Aorta (tissue), 5 donors: ENCODE data around the gene ENKD1. TPM values are rescaled to one million over a fixed set of nuclear protein-coding genes. Genes with fewer than 3 reads are reported as not detected.

Experiments
- ATAC-seq: fragments of 200-7000 bp; cut with Tn5 transposase; one replicate; pipeline ENCODE4 v1.9.1; 2022; ENCODE audit warnings: moderate library complexity; ENCODE audit not compliant: low FRiP score
- DNase-seq, 2 donors: peaks; one replicate each; pipeline ENCODE4 v3.0.0-alpha.2; 2020
- H3K27ac ChIP-seq, 2 donors: one replicate each; pipeline ENCODE4 v1.5.1; 2013; ENCODE audit warnings: low read length in 2 of 2, mild to moderate bottlenecking in 2 of 2, moderate library complexity in 2 of 2, control low read depth in 1 of 2, inconsistent platforms in 1 of 2, low read depth in 1 of 2
- H3K27me3 ChIP-seq, 2 donors: one replicate each; pipeline ENCODE4 v1.6.1; 2013; ENCODE audit warnings: control low read depth in 1 of 2, low read length in 1 of 2, mild to moderate bottlenecking in 1 of 2, moderate library complexity in 1 of 2; ENCODE audit not compliant: insufficient read depth in 2 of 2, control insufficient read depth in 1 of 2
- H3K36me3 ChIP-seq, 2 donors: one replicate each; pipeline ENCODE4 v1.6.1; 2013; ENCODE audit warnings: control low read depth in 1 of 2, low read length in 1 of 2, mild to moderate bottlenecking in 1 of 2; ENCODE audit not compliant: insufficient read depth in 2 of 2, control insufficient read depth in 1 of 2
- H3K4me1 ChIP-seq, 2 donors: one replicate each; pipeline ENCODE4 v1.6.1; 2013; ENCODE audit warnings: low read length in 2 of 2, control low read depth in 1 of 2, mild to moderate bottlenecking in 1 of 2, moderate library complexity in 1 of 2; ENCODE audit not compliant: insufficient read depth in 2 of 2, control insufficient read depth in 1 of 2
- H3K4me3 ChIP-seq, 2 donors: one replicate each; pipeline ENCODE4 v1.5.1; 2013; ENCODE audit warnings: low read length in 2 of 2, control low read depth in 1 of 2, mild to moderate bottlenecking in 1 of 2
- H3K9me3 ChIP-seq: one replicate; pipeline ENCODE4 v1.6.1; 2013; ENCODE audit warnings: mild to moderate bottlenecking, low read length; ENCODE audit not compliant: control insufficient read depth
- WGBS, 2 donors: extraction: QIAGEN DNeasy Blood & Tissue Kit; methylation state at CpG; one replicate each; pipeline ENCODE4 v1.1.7; 2013; 5-methylcytosine and 5-hydroxymethylcytosine counted together
- intact Hi-C, 2 donors: fragments of 100-400 bp; cut with DNase I; formaldehyde crosslinking; loops; one replicate each; pipeline versions ENCODE4 v1.14.2 to v1.15.0; 2022
- polyA plus RNA-seq, 2 donors: library from polyadenylated mRNA; stranded (reverse); fragments of 200-250 nt; gene quantifications; one replicate each; pipeline ENCODE4 v1.2.3, GENCODE V29; 2013
- total RNA-seq, 2 donors: library from RNA; stranded (reverse); fragmentation: NEBNext Ultra II Directional; extraction: Animal tissue kit (Norgen Biotek cat#: 25700); gene quantifications; one replicate each; pipeline ENCODE4 v1.2.1, GENCODE V29; 2021
- donor health status: healthy with polysubstance abuse.
- donor health status: Bipolar disorder and iron deficiency.
- donor health status: DM: no; HTN: no; CAD: no.
- donor health status: DM: no; HTN: no; CAD: no.
- donor health status: DM: yes; HTN: yes; CAD: no.

Gene ENKD1
- total and polyA plus RNA-seq, 4 donors = 9.7 to 73.8 (median 14.2) TPM

DNA sequence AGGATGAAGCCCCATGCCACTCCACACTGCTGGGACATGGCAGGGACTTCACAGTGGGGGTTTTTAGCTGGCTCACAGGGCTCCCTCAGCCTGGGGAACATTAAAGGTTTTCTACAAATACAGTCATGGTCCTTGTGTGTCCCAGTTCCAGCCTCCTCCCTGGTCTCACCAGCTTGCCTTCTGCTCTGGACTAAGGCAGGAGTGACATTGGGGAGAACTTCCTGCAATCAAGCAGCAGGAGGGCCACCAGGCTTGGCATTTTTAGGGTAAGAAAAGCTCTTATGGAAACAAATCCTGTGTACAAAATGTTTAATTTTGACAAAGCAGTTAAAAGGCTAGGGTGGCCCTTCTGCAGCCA lies 3.9 kb downstream of the ENKD1 start:
- Histone ChIP-seq H3K4me1 (no peaks in the 10 kb centered on the region), H3K9me3 (no peaks in the 10 kb centered on the region), H3K4me3 (no peak overlapping the region), H3K27me3 (no peaks in the 10 kb centered on the region), H3K36me3 (no peaks in the 10 kb centered on the region), H3K27ac (no peak overlapping the region)
- ATAC-seq (no peak), DNase-seq (no peak)
- intact Hi-C loops = loop anchor here in 1 of 2 donors (5.0 kb wide), 1 partner anchor 100 kb away; the partner anchor contains the start of gene CTCF

DNA sequence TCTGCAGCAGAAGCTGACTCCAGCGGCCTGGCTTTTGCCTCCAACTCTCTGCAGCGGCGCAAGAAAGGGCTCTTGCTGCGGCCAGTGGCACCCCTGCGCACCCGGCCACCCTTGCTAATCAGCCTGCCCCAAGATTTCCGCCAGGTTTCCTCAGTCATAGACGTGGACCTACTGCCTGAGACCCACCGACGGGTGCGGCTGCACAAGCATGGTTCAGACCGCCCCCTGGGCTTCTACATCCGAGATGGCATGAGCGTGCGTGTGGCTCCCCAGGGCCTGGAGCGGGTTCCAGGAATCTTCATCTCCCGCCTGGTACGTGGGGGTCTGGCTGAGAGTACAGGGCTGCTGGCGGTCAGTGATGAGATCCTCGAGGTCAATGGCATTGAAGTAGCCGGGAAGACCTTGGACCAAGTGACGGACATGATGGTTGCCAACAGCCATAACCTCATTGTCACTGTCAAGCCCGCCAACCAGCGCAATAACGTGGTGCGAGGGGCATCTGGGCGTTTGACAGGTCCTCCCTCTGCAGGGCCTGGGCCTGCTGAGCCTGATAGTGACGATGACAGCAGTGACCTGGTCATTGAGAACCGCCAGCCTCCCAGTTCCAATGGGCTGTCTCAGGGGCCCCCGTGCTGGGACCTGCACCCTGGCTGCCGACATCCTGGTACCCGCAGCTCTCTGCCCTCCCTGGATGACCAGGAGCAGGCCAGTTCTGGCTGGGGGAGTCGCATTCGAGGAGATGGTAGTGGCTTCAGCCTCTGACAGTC lies 4.5 kb downstream of the ENKD1 start:
- DNase-seq (peak in 1 of 2 donors; percentile 77), ATAC-seq (no peak)
- H3K27ac ChIP-seq = no peak overlapping the region

DNA sequence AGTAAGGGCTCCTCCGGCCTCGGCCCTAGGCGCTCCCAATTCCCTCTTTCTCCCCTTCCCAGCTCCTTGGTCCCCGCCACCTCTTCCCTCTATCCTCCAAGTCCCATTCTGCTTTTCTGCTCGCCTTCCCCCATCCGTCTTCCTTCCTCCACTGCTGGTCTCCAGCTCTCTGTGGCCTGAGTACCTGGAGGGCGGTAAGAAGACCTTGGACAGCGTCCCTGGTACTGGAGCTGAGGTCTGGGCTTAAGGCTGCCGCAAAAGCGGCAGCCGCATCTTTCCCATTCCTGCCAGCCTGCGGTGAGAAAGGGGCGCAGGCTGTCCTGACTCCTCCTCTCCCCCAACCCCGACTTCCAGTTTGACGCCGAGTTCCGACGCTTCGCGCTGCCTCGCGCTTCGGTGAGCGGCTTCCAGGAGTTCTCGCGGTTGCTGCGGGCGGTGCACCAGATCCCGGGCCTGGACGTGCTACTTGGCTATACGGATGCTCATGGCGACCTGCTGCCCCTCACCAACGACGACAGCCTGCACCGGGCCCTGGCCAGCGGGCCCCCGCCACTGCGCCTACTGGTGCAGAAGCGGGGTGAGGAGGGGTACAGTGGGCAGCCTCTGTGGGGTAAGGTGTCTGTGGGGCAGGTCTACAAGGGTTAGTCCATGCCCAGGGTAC lies 5.3 kb downstream of the ENKD1 start:
- no peak for ATAC-seq
- DNase-seq = peak in 1 of 2 donors; percentile 80
- 10 to 12% methylated on average over 35 to 39 of the region's 39 CpGs for WGBS, 2 donors
- Histone ChIP-seq H3K36me3 (no peaks in the 10 kb centered on the region), H3K4me1 (no peaks in the 10 kb centered on the region), H3K27me3 (no peaks in the 10 kb centered on the region), H3K4me3 (peak overlapping the region in 1 of 2 donors; percentile 31), H3K9me3 (no peaks in the 10 kb centered on the region), H3K27ac (peak overlapping the region in 1 of 2 donors; percentile 79)
- intact Hi-C loops = loop anchor here (2.0 to 5.0 kb wide), 2 partner anchors 98 to 99 kb away; partner anchors contain the start of gene CTCF (in 2 of the 2)

More for the DNA sequence above, 4.5 kb downstream of the ENKD1 start:
- Histone ChIP-seq H3K36me3 (no peaks in the 10 kb centered on the region), H3K4me1 (no peaks in the 10 kb centered on the region), H3K27me3 (no peaks in the 10 kb centered on the region), H3K9me3 (no peaks in the 10 kb centered on the region), H3K4me3 (no peak overlapping the region)
- intact Hi-C loops = loop anchor here (2.0 to 5.0 kb wide), 2 partner anchors 99 to 100 kb away; partner anchors contain the start of gene CTCF (in 2 of the 2)
- WGBS, 2 donors = 95% methylated on average over 34 of the region's 34 CpGs

DNA sequence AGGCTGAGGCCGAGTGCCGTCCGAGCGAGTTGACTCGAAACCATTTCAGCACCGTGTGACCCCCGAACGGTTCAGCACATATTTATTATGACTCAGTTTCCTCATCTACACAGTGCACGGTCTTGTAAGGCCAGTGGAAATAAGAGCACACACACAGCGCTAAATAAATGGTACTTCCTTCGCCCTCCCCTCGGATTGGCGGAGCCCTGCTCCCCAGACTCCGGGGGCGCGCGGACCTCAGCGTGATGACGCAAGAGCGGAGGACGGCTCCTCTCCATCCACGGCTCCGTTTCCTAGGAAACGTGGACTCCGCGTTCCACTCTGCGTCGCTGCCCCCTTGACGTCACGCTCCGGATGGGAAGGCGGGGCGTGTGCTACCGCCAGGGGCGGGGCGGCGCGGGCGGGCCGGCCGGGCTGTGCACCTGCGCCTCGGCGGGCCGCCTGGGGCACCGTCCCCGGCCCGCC lies 6.0 kb downstream of the ENKD1 start, which contains the start of gene PARD6A:
Gene PARD6A, plus strand, starts transcription at position 397 of the 465 bp plus-strand sequence. CDS start 79 bp downstream, outside the sequence.
- DNase-seq = peak; percentile 98
- H3K4me1 ChIP-seq = no peaks in the 10 kb centered on the region
- peak within 1 kb of the TSS in 1 of 2 donors; percentile 89 for H3K27ac ChIP-seq
- peak; percentile 95 for ATAC-seq
- peak within 1 kb of the TSS; percentile 63 to 64 for H3K4me3 ChIP-seq
- intact Hi-C loops = loop anchor here (2.0 to 5.0 kb wide), 2 partner anchors 98 kb away; partner anchors contain the start of gene CTCF (in 2 of the 2)
- 0 to 1% methylated on average over 35 to 48 of the region's 48 CpGs for WGBS, 2 donors
- no peaks in the 10 kb centered on the region for H3K27me3 ChIP-seq
- H3K9me3 ChIP-seq = no peaks in the 10 kb centered on the region
- H3K36me3 ChIP-seq = no peaks in the 10 kb centered on the region

DNA sequence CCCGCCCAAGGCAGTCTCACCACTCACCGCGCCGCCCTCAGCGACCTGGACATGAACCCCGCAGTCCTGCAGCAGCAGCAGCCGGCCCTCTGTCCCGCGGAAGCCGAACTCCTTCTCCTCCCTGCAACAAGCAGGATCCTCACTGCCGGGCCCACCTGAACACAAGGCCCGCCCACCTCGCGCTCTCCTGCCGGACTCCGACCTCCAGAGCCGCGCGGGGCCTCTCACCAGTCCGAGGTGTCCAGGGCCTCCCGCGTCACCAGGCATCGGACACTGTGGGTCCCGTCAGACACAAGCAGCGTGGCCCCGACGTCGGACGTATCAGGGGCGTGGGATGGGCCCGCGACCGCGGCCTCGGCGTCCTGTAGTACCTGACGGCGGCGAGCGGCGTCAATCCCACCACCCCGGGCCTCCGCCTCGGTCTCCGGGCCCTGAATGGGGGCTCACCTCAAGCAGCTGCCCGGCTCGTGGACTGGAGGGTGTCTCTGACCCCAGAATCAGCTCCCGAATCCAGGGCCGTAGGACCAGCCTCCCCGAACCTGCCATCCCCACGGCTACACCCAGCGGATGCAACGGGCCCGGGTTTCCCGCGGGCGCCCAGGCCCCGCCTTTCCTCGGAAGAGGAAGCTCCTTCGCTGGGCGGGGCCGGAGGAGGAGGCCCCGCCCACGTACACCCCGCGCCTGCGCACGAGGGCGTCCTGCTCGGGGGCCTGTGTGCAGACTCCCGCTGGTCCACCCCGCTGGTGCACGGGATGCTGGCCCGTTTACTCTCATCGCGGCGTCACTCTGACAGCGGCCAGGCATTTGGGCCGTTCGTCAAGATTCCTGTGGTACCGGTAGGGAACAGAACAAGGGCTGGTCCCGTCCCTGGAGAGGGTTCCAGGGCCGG lies 6.6 kb downstream of the ENKD1 start, which contains the start of gene ACD:
Gene ACD, minus strand, starts transcription at position 586 of the 889 bp plus-strand sequence. Its CDS starts 40 bp downstream, at position 546.
- H3K36me3 ChIP-seq = no peaks in the 10 kb centered on the region
- H3K4me1 ChIP-seq = no peaks in the 10 kb centered on the region
- peak within 1 kb of the TSS; percentile 63 to 64 for H3K4me3 ChIP-seq
- intact Hi-C loops = loop anchor here (2.0 to 5.0 kb wide), 2 partner anchors 97 to 98 kb away; partner anchors contain the start of gene CTCF (in 2 of the 2)
- 0 to 1% methylated on average over 76 to 83 of the region's 83 CpGs for WGBS, 2 donors
- peak; percentile 96 for ATAC-seq
- no peaks in the 10 kb centered on the region for H3K27me3 ChIP-seq
- H3K9me3 ChIP-seq = no peaks in the 10 kb centered on the region
- H3K27ac ChIP-seq = peak within 1 kb of the TSS in 1 of 2 donors; percentile 89
- DNase-seq = peak; percentile 93 to 97

DNA sequence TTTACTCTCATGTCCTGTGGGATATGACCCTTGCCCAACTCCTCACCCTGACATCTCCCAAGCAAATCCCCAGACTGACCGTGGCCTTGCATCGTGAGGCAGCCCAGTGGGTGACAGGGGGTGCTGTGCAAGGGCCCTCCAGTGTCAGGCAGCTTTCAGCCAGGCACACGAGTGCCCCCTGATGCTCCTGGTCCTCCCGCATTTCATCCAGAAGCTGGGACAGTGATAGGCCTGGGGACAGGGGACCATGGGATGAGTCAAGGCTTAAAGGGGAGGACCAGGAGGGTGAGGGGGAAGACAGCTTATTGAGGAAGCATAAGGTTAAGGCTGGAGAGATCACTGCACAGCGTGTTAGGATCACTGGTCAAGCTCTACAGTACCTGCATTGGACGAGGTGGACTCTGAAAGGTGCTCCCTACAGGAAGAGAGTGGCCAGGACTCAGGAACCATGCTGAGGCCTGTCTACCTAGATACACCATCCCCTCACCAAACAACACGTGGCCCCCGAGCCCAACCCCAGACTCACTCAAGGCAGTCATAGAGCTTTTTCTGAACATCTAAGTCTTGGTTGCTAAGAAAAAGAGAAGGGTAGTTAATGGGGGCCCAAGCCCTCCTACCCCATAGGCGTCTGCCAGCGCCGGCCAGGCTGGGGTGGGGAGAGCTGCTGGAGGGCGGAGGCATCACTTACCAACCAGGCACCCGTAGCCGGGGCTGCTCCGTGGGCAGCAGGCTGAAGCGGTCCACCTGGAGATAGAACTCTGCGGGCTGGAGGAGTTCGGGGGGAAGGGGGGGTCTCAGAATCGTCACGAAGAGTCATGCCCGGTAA lies 7.5 kb downstream of the ENKD1 start:
- 34 to 37% methylated on average over 21 of the region's 21 CpGs for WGBS, 2 donors
- H3K36me3 ChIP-seq = no peaks in the 10 kb centered on the region
- no peak for ATAC-seq
- no peaks in the 10 kb centered on the region for H3K27me3 ChIP-seq
- peak overlapping the region in 1 of 2 donors; percentile 64 for H3K4me3 ChIP-seq
- no peaks in the 10 kb centered on the region for H3K4me1 ChIP-seq
- no peak for DNase-seq
- intact Hi-C loops = no loop called here
- no peak overlapping the region for H3K27ac ChIP-seq
- no peaks in the 10 kb centered on the region for H3K9me3 ChIP-seq

DNA sequence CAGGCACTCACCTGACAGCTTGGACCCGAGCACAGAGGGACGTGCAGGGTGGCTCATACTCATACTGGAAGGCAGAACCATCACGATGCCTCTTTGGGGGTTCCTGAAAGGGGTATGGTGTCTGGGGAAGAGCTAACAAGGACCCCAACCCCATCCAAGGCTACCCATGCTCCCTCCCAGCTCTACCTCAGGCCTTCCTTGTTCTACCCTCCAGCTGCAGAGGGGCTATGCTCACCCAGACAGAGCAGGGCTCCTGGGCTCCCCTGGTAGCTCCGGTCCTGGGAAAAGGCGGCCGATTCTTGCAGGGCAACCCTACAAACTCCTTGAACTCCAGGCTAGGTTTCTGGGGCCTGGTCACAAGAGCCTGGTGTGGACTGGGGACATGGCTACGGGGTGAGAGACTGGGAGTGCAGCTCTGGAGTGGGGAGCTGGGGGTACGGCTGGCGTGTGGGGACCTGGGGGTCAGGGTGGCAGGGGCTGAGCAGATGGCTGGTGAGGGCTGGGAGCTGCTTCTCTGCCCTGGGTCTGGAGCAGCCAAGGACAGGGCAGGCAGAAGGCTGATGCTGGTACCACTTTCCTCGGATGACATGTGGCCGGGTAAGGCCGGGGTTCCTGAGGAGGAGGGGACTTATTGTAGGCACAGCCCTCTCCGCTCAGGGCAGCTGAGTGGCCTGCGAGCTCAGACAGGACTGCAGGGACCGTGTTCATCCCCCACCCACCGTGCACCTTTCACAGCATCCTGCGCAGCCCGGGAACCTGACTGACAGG lies 8.6 kb downstream of the ENKD1 start:
- H3K4me1 ChIP-seq = no peaks in the 10 kb centered on the region
- H3K27ac ChIP-seq = no peak overlapping the region
- 92 to 94% methylated on average over 18 of the region's 18 CpGs for WGBS, 2 donors
- intact Hi-C loops = no loop called here
- H3K36me3 ChIP-seq = no peaks in the 10 kb centered on the region
- DNase-seq (peak in 1 of 2 donors; percentile 71), ATAC-seq (no peak)
- H3K4me3 ChIP-seq = no peak overlapping the region
- no peaks in the 10 kb centered on the region for H3K27me3 ChIP-seq
- H3K9me3 ChIP-seq = no peaks in the 10 kb centered on the region
